HepG2 (cell line): ENCODE results near the gene OPRL1. TPM values are rescaled to one million over a fixed set of nuclear protein-coding genes. Genes with fewer than 3 reads are reported as not detected.
A peak's percentile ranks its signal among the peaks of the same experiment; 100 is the strongest.

Source experiments
- BRCA1 ChIP-seq: sonication (generic); formaldehyde crosslinking; IDR thresholded peaks from 2 replicates; pipeline ENCODE4 v1.4.0; 2020; ENCODE audit warnings: missing genetic modification reagents
- CREBL2 ChIP-seq: sonication (generic); formaldehyde crosslinking; IDR thresholded peaks from 2 replicates; pipeline ENCODE4 v1.8.1; 2023; ENCODE audit warnings: missing genetic modification reagents, mild to moderate bottlenecking, borderline replicate concordance
- HNRNPK ChIP-seq: fragments of 200-400 bp; formaldehyde crosslinking; IDR thresholded peaks from 2 replicates; pipeline ENCODE4 v1.6.1; 2018; ENCODE audit warnings: low read length, low read depth, moderate library complexity, mild to moderate bottlenecking; ENCODE audit not compliant: poor library complexity, severe bottlenecking
- MYC ChIP-seq: sonication (generic); formaldehyde crosslinking; IDR thresholded peaks from 2 replicates; pipeline ENCODE4 v1.9.0; 2021; ENCODE audit warnings: missing genetic modification reagents, borderline replicate concordance
- NFKB2 ChIP-seq: sonication (generic); formaldehyde crosslinking; IDR thresholded peaks from 2 replicates; pipeline ENCODE4 v1.4.0; 2020; ENCODE audit warnings: missing genetic modification reagents, borderline replicate concordance
- NFYB ChIP-seq: sonication (generic); formaldehyde crosslinking; IDR thresholded peaks from 2 replicates; pipeline ENCODE4 v1.4.0; 2020; ENCODE audit warnings: missing genetic modification reagents
- PAF1 ChIP-seq: IDR thresholded peaks from 2 replicates; pipeline ENCODE4 v1.6.1; 2016; ENCODE audit warnings: missing genetic modification reagents, missing compliant biosample characterization
- POGK ChIP-seq: sonication (generic); formaldehyde crosslinking; conservative IDR thresholded peaks from 2 replicates; pipeline ENCODE4 v1.8.0; 2022; ENCODE audit warnings: mild to moderate bottlenecking, moderate library complexity, missing genetic modification reagents
- PREB ChIP-seq: sonication (generic); formaldehyde crosslinking; IDR thresholded peaks from 2 replicates; pipeline ENCODE4 v1.4.0; 2020; ENCODE audit warnings: missing genetic modification reagents
- PRPF4 ChIP-seq: fragments of 200-400 bp; formaldehyde crosslinking; IDR thresholded peaks from 2 replicates; pipeline ENCODE4 v1.6.1; 2016; ENCODE audit warnings: low read length, low read depth; ENCODE audit not compliant: poor library complexity, severe bottlenecking
- YEATS4 ChIP-seq: sonication (generic); formaldehyde crosslinking; IDR thresholded peaks from 2 replicates; pipeline ENCODE4 v1.4.0; 2020; ENCODE audit warnings: missing genetic modification reagents, borderline replicate concordance
- ZBTB7A ChIP-seq: sonication (generic); formaldehyde crosslinking; IDR thresholded peaks from 2 replicates; pipeline ENCODE4 v1.8.0; 2022; ENCODE audit warnings: mild to moderate bottlenecking, missing genetic modification reagents
- ZNF256 ChIP-seq: sonication (generic); formaldehyde crosslinking; conservative IDR thresholded peaks from 2 replicates; pipeline ENCODE4 v1.4.0; 2020; ENCODE audit warnings: missing genetic modification reagents
- ZNF616 ChIP-seq: sonication (generic); formaldehyde crosslinking; IDR thresholded peaks from 2 replicates; pipeline ENCODE4 v1.5.0; 2020; ENCODE audit warnings: low read depth, mild to moderate bottlenecking, missing genetic modification reagents
- polyA plus RNA-seq, 8 experiments: library from polyadenylated mRNA; depleted of rRNA in 3 of 8; stranded (reverse) in 7 of 8; unstranded in 1 of 8; fragments of >200 nt; fragmentation: Illumina TruSeq in 4 of 8; extraction: Trizol in 4 of 8; gene quantifications; 2 replicates each; pipeline versions ENCODE4 v1.2.1 to v1.2.3, GENCODE V29; 2011 to 2016; ENCODE audit warnings: low read depth in 4 of 8, missing spikeins in 1 of 8, mixed read lengths in 1 of 8; ENCODE audit not compliant: insufficient read depth in 1 of 8
- total RNA-seq, 5 experiments: library from RNA; depleted of rRNA; stranded (reverse); fragments of >200 nt; fragmentation: Illumina TruSeq; extraction: Trizol; gene quantifications; 2 replicates each; pipeline ENCODE4 v1.2.3, GENCODE V29; 2016; ENCODE audit warnings: low read depth in 1 of 5
- TF ChIP-seq, protein P1 (sequence below), 2 experiments: fragments of 450-650 bp in 1 of 2; sonication (generic) in 1 of 2; formaldehyde crosslinking in 1 of 2; IDR thresholded peaks; 2 replicates each; pipeline versions ENCODE4 v1.6.1 to v1.8.0; 2016 to 2022; ENCODE audit warnings: antibody characterized with exemption in 1 of 2, mild to moderate bottlenecking in 1 of 2, missing genetic modification reagents in 1 of 2
- TF ChIP-seq, protein P2 (sequence below): IDR thresholded peaks from 2 replicates; pipeline ENCODE4 v1.6.1; 2016; ENCODE audit warnings: control low read depth

OPRL1 gene
- total and polyA plus RNA-seq, 2 of the 13 experiments (the other 11 are each of a cell fraction or from before 2014, with no cell fraction given), result 0.35 to 0.71 TPM

DNA sequence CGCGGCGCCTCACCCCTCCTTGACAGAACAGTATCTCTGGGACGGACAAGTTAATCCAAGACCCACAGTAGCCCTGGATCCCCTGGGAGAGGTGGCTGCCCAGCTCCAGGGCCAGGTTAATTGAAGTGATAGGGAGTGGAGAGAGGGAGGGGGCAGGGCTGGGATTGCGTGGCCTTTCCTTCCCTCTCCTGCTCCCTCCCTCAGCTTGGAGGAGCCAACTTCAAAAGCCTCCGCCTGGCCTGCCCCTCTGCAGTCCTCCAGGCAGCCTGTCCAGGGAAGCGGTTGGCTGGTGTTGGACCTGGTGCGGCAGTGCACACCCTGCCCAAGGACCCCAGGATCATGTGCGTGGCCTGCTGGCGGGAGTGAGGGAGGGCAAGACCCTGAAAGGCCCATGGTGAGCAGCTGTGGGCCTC, 43.9 kb upstream of the OPRL1 start, which contains the start of gene C20orf204 (continued):
- TF ChIP-seq, protein P1, sequence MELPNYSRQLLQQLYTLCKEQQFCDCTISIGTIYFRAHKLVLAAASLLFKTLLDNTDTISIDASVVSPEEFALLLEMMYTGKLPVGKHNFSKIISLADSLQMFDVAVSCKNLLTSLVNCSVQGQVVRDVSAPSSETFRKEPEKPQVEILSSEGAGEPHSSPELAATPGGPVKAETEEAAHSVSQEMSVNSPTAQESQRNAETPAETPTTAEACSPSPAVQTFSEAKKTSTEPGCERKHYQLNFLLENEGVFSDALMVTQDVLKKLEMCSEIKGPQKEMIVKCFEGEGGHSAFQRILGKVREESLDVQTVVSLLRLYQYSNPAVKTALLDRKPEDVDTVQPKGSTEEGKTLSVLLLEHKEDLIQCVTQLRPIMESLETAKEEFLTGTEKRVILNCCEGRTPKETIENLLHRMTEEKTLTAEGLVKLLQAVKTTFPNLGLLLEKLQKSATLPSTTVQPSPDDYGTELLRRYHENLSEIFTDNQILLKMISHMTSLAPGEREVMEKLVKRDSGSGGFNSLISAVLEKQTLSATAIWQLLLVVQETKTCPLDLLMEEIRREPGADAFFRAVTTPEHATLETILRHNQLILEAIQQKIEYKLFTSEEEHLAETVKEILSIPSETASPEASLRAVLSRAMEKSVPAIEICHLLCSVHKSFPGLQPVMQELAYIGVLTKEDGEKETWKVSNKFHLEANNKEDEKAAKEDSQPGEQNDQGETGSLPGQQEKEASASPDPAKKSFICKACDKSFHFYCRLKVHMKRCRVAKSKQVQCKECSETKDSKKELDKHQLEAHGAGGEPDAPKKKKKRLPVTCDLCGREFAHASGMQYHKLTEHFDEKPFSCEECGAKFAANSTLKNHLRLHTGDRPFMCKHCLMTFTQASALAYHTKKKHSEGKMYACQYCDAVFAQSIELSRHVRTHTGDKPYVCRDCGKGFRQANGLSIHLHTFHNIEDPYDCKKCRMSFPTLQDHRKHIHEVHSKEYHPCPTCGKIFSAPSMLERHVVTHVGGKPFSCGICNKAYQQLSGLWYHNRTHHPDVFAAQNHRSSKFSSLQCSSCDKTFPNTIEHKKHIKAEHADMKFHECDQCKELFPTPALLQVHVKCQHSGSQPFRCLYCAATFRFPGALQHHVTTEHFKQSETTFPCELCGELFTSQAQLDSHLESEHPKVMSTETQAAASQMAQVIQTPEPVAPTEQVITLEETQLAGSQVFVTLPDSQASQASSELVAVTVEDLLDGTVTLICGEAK (IDR thresholded peaks at IDR 0.05), result no peak
- TF ChIP-seq, protein P1 (CRISPR knock-in tag; IDR thresholded peaks at IDR 0.05), result peak; percentile 66; the same call in 1 of the 2 replicates
- TF ChIP-seq, protein P2, sequence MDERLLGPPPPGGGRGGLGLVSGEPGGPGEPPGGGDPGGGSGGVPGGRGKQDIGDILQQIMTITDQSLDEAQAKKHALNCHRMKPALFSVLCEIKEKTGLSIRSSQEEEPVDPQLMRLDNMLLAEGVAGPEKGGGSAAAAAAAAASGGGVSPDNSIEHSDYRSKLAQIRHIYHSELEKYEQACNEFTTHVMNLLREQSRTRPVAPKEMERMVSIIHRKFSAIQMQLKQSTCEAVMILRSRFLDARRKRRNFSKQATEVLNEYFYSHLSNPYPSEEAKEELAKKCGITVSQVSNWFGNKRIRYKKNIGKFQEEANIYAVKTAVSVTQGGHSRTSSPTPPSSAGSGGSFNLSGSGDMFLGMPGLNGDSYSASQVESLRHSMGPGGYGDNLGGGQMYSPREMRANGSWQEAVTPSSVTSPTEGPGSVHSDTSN (CRISPR knock-in tag), result no peak; the same call in 1 of the 2 replicates
- TF ChIP-seq YEATS4 (peak; percentile 65; the same call in 1 of the 2 replicates), NFYB (CRISPR knock-in tag) (0 out of 2 replicates have a peak, but pooled peaks have one; percentile 37), PREB (no peak), ZBTB7A (CRISPR knock-in tag) (peak; percentile 63; the same call in 1 of the 2 replicates), POGK (CRISPR knock-in tag) (peak; percentile 71; the same call in 1 of the 2 replicates), ZNF256 (CRISPR knock-in tag) (no peak; the same call in 1 of the 2 replicates), MYC (CRISPR knock-in tag) (peak; percentile 85), CREBL2 (CRISPR knock-in tag) (peak; percentile 82; the same call in 1 of the 2 replicates), ZNF616 (CRISPR knock-in tag) (0 out of 2 replicates have a peak, but pooled peaks have one; percentile 42), NFKB2 (peak; percentile 75; the same call in 1 of the 2 replicates), HNRNPK (peak; percentile 51), PAF1 (CRISPR knock-in tag) (peak; percentile 74; the same call in 1 of the 2 replicates), BRCA1 (CRISPR knock-in tag) (no peak), PRPF4 (peak; percentile 99)
